Choroid plexus epithelial cell (primary cell): ENCODE data around the gene SNAP47.

Experiments
- DNase-seq: peaks from one replicate; pipeline ENCODE4 v3.0.0-alpha.2; 2010; ENCODE audit warnings: low read depth
- H3K4me3 ChIP-seq: 2 replicates; pipeline ENCODE4 v1.5.1; 2011; ENCODE audit warnings: low read depth, mild to moderate bottlenecking, control low read depth, low read length, moderate library complexity
- TF ChIP-seq, protein P1 (sequence below): conservative IDR thresholded peaks from 2 replicates; pipeline ENCODE4 v1.5.1; 2011; ENCODE audit warnings: low read depth, mild to moderate bottlenecking, control low read depth, inconsistent platforms, low read length, moderate library complexity

The SNAP47 gene

DNA sequence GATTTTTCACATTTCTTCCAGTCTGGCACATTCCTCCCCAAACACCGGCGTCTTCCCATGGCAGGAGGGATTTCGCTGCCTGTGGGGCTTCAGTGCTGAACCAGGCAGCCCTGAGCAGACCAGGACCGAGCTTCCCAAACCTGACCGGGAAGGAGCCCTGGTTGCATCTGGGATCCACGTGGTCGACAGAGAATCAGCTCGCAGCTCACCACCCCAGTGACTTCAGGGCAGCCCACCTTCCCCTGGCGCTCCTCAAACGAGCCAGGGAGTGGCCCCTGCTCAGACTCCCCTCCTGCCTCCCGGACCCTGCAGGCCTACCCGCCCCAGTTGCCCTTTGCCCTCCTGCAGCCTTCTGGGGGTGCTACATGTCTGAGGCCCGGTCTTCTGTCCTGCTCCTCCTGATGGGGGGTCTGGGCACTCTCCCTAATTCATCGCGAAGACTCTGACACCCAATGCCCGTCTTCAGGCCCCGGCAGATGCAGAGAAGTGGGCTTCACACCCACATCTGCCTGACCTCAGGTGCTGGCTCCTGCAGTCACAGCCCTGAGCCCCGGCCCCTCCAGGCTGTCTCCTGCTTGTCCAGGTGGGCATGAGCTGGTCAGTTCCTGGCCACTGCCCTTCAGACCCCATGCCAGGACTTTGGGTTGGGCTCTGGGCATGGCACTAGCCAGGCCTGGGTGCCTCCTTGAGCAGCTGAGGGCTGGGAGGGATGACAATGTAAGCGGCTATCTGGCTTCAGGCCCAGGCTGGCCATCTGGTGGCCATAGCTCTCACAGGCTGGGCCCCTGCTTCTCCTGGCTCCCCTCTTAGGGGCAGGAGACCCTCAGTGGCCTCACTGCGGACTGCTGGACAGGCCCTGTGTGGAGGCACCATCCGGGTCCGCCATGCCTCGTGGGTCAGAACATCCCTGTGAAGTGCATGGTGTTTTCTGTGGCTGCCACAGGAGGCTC, 54.1 kb downstream of the SNAP47 start:
- TF ChIP-seq, protein P1, sequence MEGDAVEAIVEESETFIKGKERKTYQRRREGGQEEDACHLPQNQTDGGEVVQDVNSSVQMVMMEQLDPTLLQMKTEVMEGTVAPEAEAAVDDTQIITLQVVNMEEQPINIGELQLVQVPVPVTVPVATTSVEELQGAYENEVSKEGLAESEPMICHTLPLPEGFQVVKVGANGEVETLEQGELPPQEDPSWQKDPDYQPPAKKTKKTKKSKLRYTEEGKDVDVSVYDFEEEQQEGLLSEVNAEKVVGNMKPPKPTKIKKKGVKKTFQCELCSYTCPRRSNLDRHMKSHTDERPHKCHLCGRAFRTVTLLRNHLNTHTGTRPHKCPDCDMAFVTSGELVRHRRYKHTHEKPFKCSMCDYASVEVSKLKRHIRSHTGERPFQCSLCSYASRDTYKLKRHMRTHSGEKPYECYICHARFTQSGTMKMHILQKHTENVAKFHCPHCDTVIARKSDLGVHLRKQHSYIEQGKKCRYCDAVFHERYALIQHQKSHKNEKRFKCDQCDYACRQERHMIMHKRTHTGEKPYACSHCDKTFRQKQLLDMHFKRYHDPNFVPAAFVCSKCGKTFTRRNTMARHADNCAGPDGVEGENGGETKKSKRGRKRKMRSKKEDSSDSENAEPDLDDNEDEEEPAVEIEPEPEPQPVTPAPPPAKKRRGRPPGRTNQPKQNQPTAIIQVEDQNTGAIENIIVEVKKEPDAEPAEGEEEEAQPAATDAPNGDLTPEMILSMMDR, result peak; percentile 32
- H3K4me3 ChIP-seq, result no peak overlapping the region
- DNase-seq, result peak; percentile 20

DNA sequence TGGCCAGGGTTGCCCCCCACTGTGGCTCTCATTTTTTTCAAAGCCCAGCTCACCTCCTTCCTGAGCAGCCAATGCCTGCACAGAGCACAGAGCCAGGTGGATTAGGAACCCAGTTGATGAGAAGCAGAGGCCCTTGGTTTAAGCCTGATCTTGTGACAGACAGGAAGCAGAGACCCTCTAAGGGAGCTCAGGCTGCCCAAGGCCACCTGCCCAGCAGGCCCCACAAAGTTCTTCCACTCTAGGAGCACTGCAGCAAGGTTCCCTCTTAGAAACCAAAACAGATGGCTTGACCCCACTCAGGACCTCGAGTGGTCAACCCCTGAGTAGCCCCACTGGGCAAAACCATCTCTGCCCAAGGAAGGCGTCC, 54.8 kb downstream of the SNAP47 start:
- DNase-seq, result no peak
- no peak overlapping the region for H3K4me3 ChIP-seq
- TF ChIP-seq, protein P1, result no peak

DNA sequence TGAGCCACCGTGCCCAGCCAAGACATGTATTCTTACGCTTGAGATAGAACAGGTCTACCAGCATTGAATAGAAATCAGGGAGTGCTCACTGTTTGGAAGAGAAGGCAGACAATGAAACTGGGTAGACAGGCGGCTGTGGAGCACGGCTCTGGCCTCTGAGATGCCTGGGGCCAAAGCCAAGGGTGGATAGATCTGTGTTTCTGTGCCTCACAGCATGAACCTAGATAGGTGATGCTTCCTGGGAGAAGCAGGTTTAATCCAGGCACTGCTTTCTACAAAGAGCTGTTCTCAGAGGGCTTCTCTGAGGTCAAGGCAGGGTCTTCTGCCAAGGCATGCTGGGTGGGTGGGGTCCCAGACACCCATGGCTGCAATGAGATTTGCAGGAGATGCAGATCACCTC, 55.6 kb downstream of the SNAP47 start:
- no peak for DNase-seq
- no peak overlapping the region for H3K4me3 ChIP-seq
- TF ChIP-seq, protein P1, result no peak

DNA sequence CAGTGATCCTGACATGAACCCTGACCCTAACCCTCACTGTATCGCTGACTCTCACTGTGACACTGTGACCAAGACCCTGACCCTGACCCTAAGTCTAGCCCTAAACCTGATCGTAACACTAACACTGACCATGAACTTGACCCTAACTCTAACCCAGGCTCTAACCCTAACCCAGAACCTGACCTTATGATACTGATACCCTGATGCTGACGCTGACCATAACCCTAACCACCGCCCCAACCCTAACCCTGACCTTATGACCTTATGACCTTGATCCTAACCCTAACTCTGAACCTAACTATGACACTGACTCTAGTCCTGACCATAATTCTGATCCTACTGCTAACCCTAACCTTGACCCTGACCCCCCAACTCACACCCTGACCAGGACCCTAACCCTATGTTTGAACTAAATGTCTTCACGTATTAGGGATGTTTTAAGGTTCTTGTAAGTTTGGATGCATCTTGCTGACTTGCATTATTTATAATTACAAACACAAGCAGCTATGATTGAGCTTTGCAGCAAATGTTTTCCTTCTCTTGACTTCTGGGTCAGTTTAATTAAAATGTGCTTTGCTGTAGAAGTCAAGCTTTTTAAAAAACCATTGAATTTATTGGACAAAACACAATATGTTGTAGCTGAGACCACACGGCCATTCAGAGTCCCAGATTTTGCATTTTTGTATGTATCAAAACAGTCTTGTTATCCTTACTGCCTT, 56.3 kb downstream of the SNAP47 start:
- no peak for DNase-seq
- H3K4me3 ChIP-seq, result no peak overlapping the region
- TF ChIP-seq, protein P1, result no peak

DNA sequence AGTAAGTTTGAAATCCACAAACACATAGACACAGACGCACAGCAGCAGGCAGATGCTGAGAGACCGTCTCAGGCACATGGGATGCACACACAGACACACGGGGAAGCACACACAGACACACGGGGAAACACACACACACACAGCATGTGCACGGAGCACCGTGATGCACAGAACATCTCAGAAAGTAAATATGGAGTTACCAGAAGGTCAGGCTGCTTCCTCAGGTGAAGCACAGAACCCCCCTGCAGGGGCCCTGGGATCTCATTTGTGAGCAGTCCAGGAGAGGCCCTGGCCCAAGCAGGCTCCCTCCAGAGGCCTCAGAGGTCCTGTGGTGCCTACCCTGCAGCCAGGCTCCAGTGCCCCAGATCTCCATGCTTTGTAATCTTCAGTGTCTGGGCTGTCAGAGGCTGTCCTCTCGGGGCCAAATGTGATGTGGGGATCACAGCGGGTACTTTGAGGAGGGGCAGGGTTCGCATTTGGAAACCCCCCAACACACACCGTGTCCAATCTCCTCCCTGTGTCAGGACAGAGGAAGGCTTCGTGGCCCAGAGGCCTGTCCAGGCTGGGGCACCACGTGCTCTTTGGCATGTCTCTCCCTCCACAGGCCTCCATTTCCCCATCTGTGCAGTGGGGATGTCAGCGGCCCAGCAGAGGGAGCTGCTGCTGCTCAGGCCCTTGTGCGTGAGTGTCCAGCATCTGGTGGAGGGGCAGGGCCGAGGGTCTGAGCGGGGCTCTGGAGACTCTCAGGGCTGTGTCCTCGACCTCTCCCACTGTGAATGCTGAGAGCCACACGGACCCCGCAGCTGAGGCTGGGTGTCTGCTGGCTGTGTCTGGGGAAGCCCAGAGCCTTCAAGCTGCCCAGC, 57.2 kb downstream of the SNAP47 start:
- TF ChIP-seq, protein P1, result peak; percentile 25
- H3K4me3 ChIP-seq, result no peak overlapping the region
- DNase-seq, result no peak

DNA sequence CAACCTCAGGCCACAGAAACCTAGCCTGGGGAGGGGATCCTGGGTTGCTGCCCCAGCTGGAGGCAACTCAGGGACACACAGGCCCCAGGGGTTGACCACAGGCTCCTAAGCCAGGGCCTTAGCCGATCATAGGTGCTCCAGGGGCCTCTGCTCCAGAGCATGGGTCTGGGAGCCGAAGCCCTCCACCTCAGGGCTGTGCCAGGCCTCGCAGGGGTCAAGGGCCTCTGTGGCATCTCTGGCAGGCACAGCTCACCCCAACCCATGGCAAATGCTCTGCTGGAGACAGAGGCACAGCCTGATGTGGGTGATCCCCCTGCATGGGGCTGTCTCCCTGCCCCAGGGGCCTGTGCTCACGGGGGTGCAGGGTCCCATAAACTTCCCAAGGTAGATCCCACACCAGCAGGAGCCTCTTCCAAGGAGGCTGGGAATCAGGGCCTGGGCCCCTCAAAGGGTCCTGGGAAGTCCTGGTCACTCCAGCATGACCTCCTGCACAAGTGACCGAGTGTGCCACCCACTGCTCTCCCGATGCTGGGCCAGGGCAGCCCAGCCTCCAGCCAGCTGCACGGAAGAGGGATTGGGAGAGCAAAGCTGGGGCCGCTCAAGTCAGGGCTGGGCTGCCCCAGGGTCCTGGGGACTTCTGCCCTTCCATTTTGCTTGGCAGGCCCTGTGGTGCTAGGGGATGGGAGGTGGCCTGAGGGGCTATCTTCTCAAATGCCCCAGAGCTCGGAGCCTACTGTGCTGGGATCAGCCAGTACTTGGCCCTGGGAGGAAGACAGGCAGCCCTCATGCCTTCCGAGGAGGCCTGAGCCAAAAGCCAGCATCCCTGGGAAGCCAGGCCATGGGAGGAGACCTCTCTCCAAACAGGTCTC, 58.1 kb downstream of the SNAP47 start:
- no peak overlapping the region for H3K4me3 ChIP-seq
- TF ChIP-seq, protein P1, result no peak

More for the DNA sequence above, 58.1 kb downstream of the SNAP47 start:
- no peak for DNase-seq
